K562 (cell line): ENCODE data around the gene RNU1-2. TPM values are rescaled to one million over a fixed set of nuclear protein-coding genes. Genes with fewer than 3 reads are reported as not detected.
A peak's percentile ranks its signal among the peaks of the same experiment; 100 is the strongest.
"Not testable (repeated sequence)": the region's sequence is repeated elsewhere in the genome, so short reads cannot be mapped to it uniquely, and the experiment has no call there.

Experiments used
- ARID1B ChIP-seq: fragments of 450-650 bp; IDR thresholded peaks from 2 replicates; pipeline ENCODE4 v1.6.1; 2016; ENCODE audit warnings: antibody characterized with exemption, mild to moderate bottlenecking, inconsistent platforms
- BHLHE40 ChIP-seq: IDR thresholded peaks from 2 replicates; pipeline ENCODE4 v1.6.1; 2011; ENCODE audit warnings: low read length, improper control_type of control experiment
- HEY1 ChIP-seq: fragments of 250-450 bp; sonication (Bioruptor Pico); IDR thresholded peaks from 2 replicates; pipeline ENCODE4 v1.5.0; 2020; ENCODE audit warnings: mild to moderate bottlenecking, moderate library complexity, borderline replicate concordance
- KLF10 ChIP-seq: fragments of 250-450 bp; sonication (Bioruptor Pico); IDR thresholded peaks from 2 replicates; pipeline ENCODE4 v1.6.1; 2021; ENCODE audit warnings: matching md5 sums
- LARP7 ChIP-seq: fragments of 450-650 bp; IDR thresholded peaks from 2 replicates; pipeline ENCODE4 v1.6.1; 2016
- NCOA4 ChIP-seq: fragments of 450-650 bp; IDR thresholded peaks from 2 replicates; pipeline ENCODE4 v1.6.1; 2018; ENCODE audit warnings: mild to moderate bottlenecking; ENCODE audit not compliant: partially characterized antibody
- NR2C1 ChIP-seq, 2 experiments: fragments of 450-650 bp; IDR thresholded peaks; 2 replicates each; pipeline ENCODE4 v1.6.1; 2017; ENCODE audit warnings: mild to moderate bottlenecking in 2 of 2, antibody characterized with exemption in 1 of 2, inconsistent platforms in 1 of 2, missing compliant biosample characterization in 1 of 2, missing genetic modification characterization in 1 of 2
- PHB ChIP-seq: fragments of 250-450 bp; sonication (Bioruptor Pico); IDR thresholded peaks from 2 replicates; pipeline ENCODE4 v1.5.0; 2021
- POLR2B ChIP-seq: fragments of 450-650 bp; IDR thresholded peaks from 2 replicates; pipeline ENCODE4 v1.6.1; 2018; ENCODE audit warnings: low read depth; ENCODE audit not compliant: partially characterized antibody
- SRF ChIP-seq, 2 experiments: fragments of 250-450, 450-650 bp in 1 of 2; sonication (Bioruptor Pico) in 1 of 2; sonication (generic) in 1 of 2; formaldehyde crosslinking; IDR thresholded peaks; 2 replicates each; pipeline versions ENCODE4 v1.5.0 to v1.5.1; 2020 to 2022; ENCODE audit warnings: mild to moderate bottlenecking in 1 of 2, missing genetic modification reagents in 1 of 2
- TCF3 ChIP-seq: sonication (generic); formaldehyde crosslinking; IDR thresholded peaks from 2 replicates; pipeline ENCODE4 v1.4.0; 2020; ENCODE audit warnings: mild to moderate bottlenecking, missing genetic modification reagents
- TGIF2 ChIP-seq: sonication (generic); formaldehyde crosslinking; IDR thresholded peaks from 2 replicates; pipeline ENCODE4 v1.8.1; 2022; ENCODE audit warnings: mild to moderate bottlenecking, missing genetic modification reagents, moderate library complexity
- ZBTB17 ChIP-seq: fragments of 450-650 bp; formaldehyde crosslinking; IDR thresholded peaks from 2 replicates; pipeline ENCODE4 v1.4.0; 2020; ENCODE audit warnings: mild to moderate bottlenecking
- ZFPM2 ChIP-seq: fragments of 250-450 bp; sonication (Bioruptor Pico); IDR thresholded peaks from 2 replicates; pipeline ENCODE4 v1.5.1; 2022; ENCODE audit warnings: mild to moderate bottlenecking
- ZNF23 ChIP-seq: fragments of 250-450 bp; sonication (Bioruptor Pico); IDR thresholded peaks from 2 replicates; pipeline ENCODE4 v1.4.0; 2020; ENCODE audit warnings: mild to moderate bottlenecking
- ZNF253 ChIP-seq: fragments of 250-450 bp; sonication (Bioruptor Pico); conservative IDR thresholded peaks from 2 replicates; pipeline ENCODE4 v1.6.1; 2021; ENCODE audit warnings: mild to moderate bottlenecking
- ZNF3 ChIP-seq: fragments of 250-450 bp; sonication (Bioruptor Pico); IDR thresholded peaks from 2 replicates; pipeline ENCODE4 v1.5.0; 2021; ENCODE audit warnings: mild to moderate bottlenecking, moderate library complexity
- ZNF561 ChIP-seq: fragments of 450-650 bp; formaldehyde crosslinking; conservative IDR thresholded peaks from 2 replicates; pipeline ENCODE4 v1.4.0; 2020; ENCODE audit warnings: mild to moderate bottlenecking, moderate library complexity
- ZNF583 ChIP-seq: fragments of 250-450 bp; sonication (Bioruptor Pico); IDR thresholded peaks from 2 replicates; pipeline ENCODE4 v1.4.0; 2020
- ZNF644 ChIP-seq: fragments of 200-800 bp; sonication (Bioruptor generic); IDR thresholded peaks from 2 replicates; pipeline ENCODE4 v1.6.1; 2016; ENCODE audit warnings: low read depth, missing genetic modification characterization, missing compliant biosample characterization
- polyA plus RNA-seq, 8 experiments: library from polyadenylated mRNA; depleted of rRNA in 4 of 8; stranded (reverse) in 5 of 8; unstranded in 3 of 8; fragments of >200 nt; fragmentation: Nextera tagmentation in 2 of 8; fragmentation: Illumina TruSeq in 1 of 8; extraction: Ambion mirVana in 2 of 8; extraction: Trizol in 1 of 8; gene quantifications; 2 replicates each; pipeline versions ENCODE4 v1.2.1 to v1.2.3, GENCODE V29; 2011 to 2014; ENCODE audit warnings: inconsistent platforms in 1 of 8, missing spikeins in 1 of 8
- total RNA-seq, 7 experiments: library from RNA; depleted of rRNA in 6 of 7; stranded (reverse); fragments of >200 nt in 6 of 7; fragmentation: Illumina TruSeq in 2 of 7; extraction: Trizol in 2 of 7; gene quantifications; 2 replicates each; pipeline versions ENCODE4 v1.2.1 to v1.2.3, GENCODE V29; 2011 to 2021; ENCODE audit warnings: low replicate concordance in 1 of 7
- TF ChIP-seq, protein P1 (sequence below): fragments of 450-650 bp; formaldehyde crosslinking; IDR thresholded peaks from 2 replicates; pipeline ENCODE4 v1.4.0; 2020; ENCODE audit warnings: mild to moderate bottlenecking, moderate library complexity
- TF ChIP-seq, protein P2 (sequence below), 2 experiments: fragments of 250-450 bp in 1 of 2; fragments of 450-650 bp in 1 of 2; sonication (Bioruptor Pico) in 1 of 2; IDR thresholded peaks; 2 replicates each; pipeline versions ENCODE4 v1.6.1 to v1.8.0; 2016 to 2021; ENCODE audit warnings: mild to moderate bottlenecking in 2 of 2, moderate library complexity in 2 of 2, missing compliant biosample characterization in 1 of 2, missing genetic modification characterization in 1 of 2
- TF ChIP-seq, protein P3 (sequence below): fragments of 200-800 bp; sonication (Bioruptor generic); IDR thresholded peaks from 2 replicates; pipeline ENCODE4 v1.6.1; 2017; ENCODE audit warnings: missing genetic modification characterization, missing compliant biosample characterization
- TF ChIP-seq, protein P4 (sequence below): sonication (generic); formaldehyde crosslinking; IDR thresholded peaks from 2 replicates; pipeline ENCODE4 v1.8.0; 2023; ENCODE audit warnings: mild to moderate bottlenecking, missing genetic modification reagents

Gene RNU1-2
- total and polyA plus RNA-seq, 9 of the 15 experiments (the other 6 are each of a cell fraction or from before 2014, with no cell fraction given): under 0.01 to 32,823 (median 2,538) TPM; not detected in 4

DNA sequence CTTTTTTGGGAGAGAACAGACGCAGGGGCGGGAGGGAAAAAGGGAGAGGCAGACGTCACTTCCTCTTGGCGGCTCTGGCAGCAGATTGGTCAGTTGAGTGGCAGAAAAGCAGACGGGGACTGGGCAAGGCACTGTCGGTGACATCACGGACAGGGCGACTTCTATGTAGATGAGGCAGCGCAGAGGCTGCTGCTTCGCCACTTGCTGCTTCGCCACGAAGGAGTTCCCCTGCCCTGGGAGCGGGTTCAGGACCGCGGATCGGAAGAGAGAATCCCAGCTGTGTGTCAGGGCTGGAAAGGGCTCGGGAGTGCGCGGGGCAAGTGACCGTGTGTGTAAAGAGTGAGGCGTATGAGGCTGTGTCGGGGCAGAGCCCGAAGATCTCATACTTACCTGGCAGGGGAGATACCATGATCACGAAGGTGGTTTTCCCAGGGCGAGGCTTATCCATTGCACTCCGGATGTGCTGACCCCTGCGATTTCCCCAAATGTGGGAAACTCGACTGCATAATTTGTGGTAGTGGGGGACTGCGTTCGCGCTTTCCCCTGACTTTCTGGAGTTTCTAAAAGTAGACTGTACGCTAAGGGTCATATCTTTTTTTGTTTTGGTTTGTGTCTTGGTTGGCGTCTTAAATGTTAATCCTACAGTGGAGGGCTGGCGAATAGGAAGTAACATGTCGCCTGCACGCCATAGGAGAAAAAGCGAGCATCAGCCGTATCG lies at the start of gene RNU1-2 (continued):
- peak; percentile 73; the same call in 1 of the 2 replicates for TF ChIP-seq LARP7
- TF ChIP-seq POLR2B: peak; percentile 100
- not testable (repeated sequence) for TF ChIP-seq NR2C1 (IDR thresholded peaks at IDR 0.05)
- peak; percentile 66; the same call in 1 of the 2 replicates for TF ChIP-seq NR2C1 (tag; IDR thresholded peaks at IDR 0.05)
- peak; percentile 6; the same call in 1 of the 2 replicates for TF ChIP-seq BHLHE40
- peak; percentile 95 for TF ChIP-seq ZNF253 (CRISPR knock-in tag)
- TF ChIP-seq, protein P1, sequence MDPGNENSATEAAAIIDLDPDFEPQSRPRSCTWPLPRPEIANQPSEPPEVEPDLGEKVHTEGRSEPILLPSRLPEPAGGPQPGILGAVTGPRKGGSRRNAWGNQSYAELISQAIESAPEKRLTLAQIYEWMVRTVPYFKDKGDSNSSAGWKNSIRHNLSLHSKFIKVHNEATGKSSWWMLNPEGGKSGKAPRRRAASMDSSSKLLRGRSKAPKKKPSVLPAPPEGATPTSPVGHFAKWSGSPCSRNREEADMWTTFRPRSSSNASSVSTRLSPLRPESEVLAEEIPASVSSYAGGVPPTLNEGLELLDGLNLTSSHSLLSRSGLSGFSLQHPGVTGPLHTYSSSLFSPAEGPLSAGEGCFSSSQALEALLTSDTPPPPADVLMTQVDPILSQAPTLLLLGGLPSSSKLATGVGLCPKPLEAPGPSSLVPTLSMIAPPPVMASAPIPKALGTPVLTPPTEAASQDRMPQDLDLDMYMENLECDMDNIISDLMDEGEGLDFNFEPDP (CRISPR knock-in tag): peak; percentile 83; the same call in 1 of the 2 replicates
- TF ChIP-seq, protein P2, sequence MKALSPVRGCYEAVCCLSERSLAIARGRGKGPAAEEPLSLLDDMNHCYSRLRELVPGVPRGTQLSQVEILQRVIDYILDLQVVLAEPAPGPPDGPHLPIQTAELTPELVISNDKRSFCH (CRISPR knock-in tag; IDR thresholded peaks at IDR 0.05): not testable (repeated sequence)
- TF ChIP-seq, protein P2 (tag; IDR thresholded peaks at IDR 0.05): 0 out of 2 replicates have a peak, but pooled peaks have one; percentile 45
- TF ChIP-seq SRF (CRISPR knock-in tag; IDR thresholded peaks at IDR 0.05): peak in 1 of 2 experiments; percentile 84; a peak in 1 of 4 replicates
- TF ChIP-seq ZNF23: peak; percentile 28; the same call in 1 of the 2 replicates
- TF ChIP-seq TCF3 (CRISPR knock-in tag): peak; percentile 22; the same call in 1 of the 2 replicates
- peak; percentile 79; the same call in 1 of the 2 replicates for TF ChIP-seq PHB (CRISPR knock-in tag)
- TF ChIP-seq NCOA4: peak; percentile 93
- peak; percentile 85; the same call in 1 of the 2 replicates for TF ChIP-seq ZNF561
- TF ChIP-seq, protein P3, sequence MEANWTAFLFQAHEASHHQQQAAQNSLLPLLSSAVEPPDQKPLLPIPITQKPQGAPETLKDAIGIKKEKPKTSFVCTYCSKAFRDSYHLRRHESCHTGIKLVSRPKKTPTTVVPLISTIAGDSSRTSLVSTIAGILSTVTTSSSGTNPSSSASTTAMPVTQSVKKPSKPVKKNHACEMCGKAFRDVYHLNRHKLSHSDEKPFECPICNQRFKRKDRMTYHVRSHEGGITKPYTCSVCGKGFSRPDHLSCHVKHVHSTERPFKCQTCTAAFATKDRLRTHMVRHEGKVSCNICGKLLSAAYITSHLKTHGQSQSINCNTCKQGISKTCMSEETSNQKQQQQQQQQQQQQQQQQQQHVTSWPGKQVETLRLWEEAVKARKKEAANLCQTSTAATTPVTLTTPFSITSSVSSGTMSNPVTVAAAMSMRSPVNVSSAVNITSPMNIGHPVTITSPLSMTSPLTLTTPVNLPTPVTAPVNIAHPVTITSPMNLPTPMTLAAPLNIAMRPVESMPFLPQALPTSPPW: peak; percentile 28
- TF ChIP-seq ZNF3 (CRISPR knock-in tag): peak; percentile 90
- TF ChIP-seq, protein P4, sequence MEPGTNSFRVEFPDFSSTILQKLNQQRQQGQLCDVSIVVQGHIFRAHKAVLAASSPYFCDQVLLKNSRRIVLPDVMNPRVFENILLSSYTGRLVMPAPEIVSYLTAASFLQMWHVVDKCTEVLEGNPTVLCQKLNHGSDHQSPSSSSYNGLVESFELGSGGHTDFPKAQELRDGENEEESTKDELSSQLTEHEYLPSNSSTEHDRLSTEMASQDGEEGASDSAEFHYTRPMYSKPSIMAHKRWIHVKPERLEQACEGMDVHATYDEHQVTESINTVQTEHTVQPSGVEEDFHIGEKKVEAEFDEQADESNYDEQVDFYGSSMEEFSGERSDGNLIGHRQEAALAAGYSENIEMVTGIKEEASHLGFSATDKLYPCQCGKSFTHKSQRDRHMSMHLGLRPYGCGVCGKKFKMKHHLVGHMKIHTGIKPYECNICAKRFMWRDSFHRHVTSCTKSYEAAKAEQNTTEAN: peak; percentile 81
- TF ChIP-seq ZNF583: peak; percentile 47; the same call in 1 of the 2 replicates
- TF ChIP-seq ZBTB17 (CRISPR knock-in tag): peak; percentile 87; the same call in 1 of the 2 replicates
- TF ChIP-seq ZNF644 (tag): peak; percentile 56; the same call in 1 of the 2 replicates
- TF ChIP-seq KLF10: peak; percentile 94
- TF ChIP-seq HEY1 (CRISPR knock-in tag): peak; percentile 98
- peak; percentile 30; the same call in 1 of the 2 replicates for TF ChIP-seq TGIF2 (CRISPR knock-in tag)
- peak; percentile 70; the same call in 1 of the 2 replicates for TF ChIP-seq ZFPM2 (CRISPR knock-in tag)
- peak; percentile 48 for TF ChIP-seq ARID1B
